Endothelial cell of umbilical vein (primary cell): ENCODE data around the gene TCF21. TPM values are rescaled to one million over a fixed set of nuclear protein-coding genes. Genes with fewer than 3 reads are reported as not detected.

ENCODE experiments used
- BruUV-seq: library from RNA; stranded (reverse); fragments of 400-500 nt; replicated peaks from 2 replicates; lab custom pipeline; 2021; lab: Mats Ljungman, UMichigan
- CTCF ChIA-PET: fragments of 300-600, 350-600 bp; sonication (Branson Sonifier 250); formaldehyde crosslinking; loops from one replicate; lab custom pipeline; 2021; ENCODE audit warnings: antibody characterized with exemption, inconsistent platforms; lab: Charles Lee
- POLR2A ChIA-PET: fragments of 300-600, 350-600 bp; sonication (Branson Sonifier 250); formaldehyde crosslinking; loops from one replicate; lab custom pipeline; 2021; ENCODE audit warnings: antibody characterized with exemption, inconsistent platforms; lab: Charles Lee
- DNase-seq: peaks from one replicate; pipeline ENCODE4 v3.0.0-alpha.2; 2011; ENCODE audit warnings: low read depth, low spot score
- FAIRE-seq: peaks from 2 replicates; lab custom pipeline; 2011; peaks lifted over from hg19 to GRCh38; lab: Jason Lieb, UNC
- H2AFZ ChIP-seq: 2 replicates; pipeline ENCODE4 v1.6.0; 2012; ENCODE audit warnings: low read depth, low read length, control low read depth, inconsistent platforms
- H3K27ac ChIP-seq: 2 replicates; pipeline ENCODE4 v1.5.1; 2011; ENCODE audit warnings: low read depth, mild to moderate bottlenecking, control low read depth, low read length, moderate library complexity; ENCODE audit not compliant: insufficient read depth
- H3K27me3 ChIP-seq, 2 experiments: 2 replicates each; pipeline versions ENCODE4 v1.6.0 to v1.6.1; 2011; ENCODE audit warnings: low read length in 2 of 2, mixed read lengths in 1 of 2; ENCODE audit not compliant: control insufficient read depth in 2 of 2, insufficient read depth in 2 of 2
- H3K36me3 ChIP-seq, 2 experiments: 2 replicates in 1 of 2; 3 replicates in 1 of 2; pipeline ENCODE4 v1.5.1; 2011; ENCODE audit warnings: low read length in 2 of 2, mild to moderate bottlenecking in 1 of 2, moderate library complexity in 1 of 2; ENCODE audit not compliant: control insufficient read depth in 2 of 2, insufficient read depth in 2 of 2; ENCODE audit errors: extremely low read depth in 1 of 2
- H3K4me1 ChIP-seq: 3 replicates; pipeline ENCODE4 v1.5.1; 2011; ENCODE audit warnings: mild to moderate bottlenecking, low read length; ENCODE audit not compliant: control insufficient read depth, insufficient read depth; ENCODE audit errors: extremely low read depth
- H3K4me2 ChIP-seq: 2 replicates; pipeline ENCODE4 v1.6.1; 2011; ENCODE audit warnings: low read length, control low read depth, mixed read lengths; ENCODE audit not compliant: insufficient read depth
- H3K4me3 ChIP-seq, 3 experiments: fragments of 200-600 bp in 1 of 3; sonication (generic), shearing (Covaris generic) in 1 of 3; replicated peaks in 1 of 3; 2 replicates each; pipeline ENCODE4 v1.5.1; 2011 to 2016; ENCODE audit warnings: control low read depth in 3 of 3, low read length in 3 of 3, mild to moderate bottlenecking in 2 of 3, inconsistent platforms in 1 of 3, low read depth in 1 of 3, moderate library complexity in 1 of 3; ENCODE audit not compliant: insufficient read depth in 1 of 3
- H3K79me2 ChIP-seq: 2 replicates; pipeline ENCODE4 v1.6.0; 2012; ENCODE audit warnings: low read length, inconsistent platforms; ENCODE audit not compliant: control insufficient read depth, insufficient read depth
- H3K9ac ChIP-seq: replicated peaks from 2 replicates; pipeline ENCODE3; 2011; ENCODE audit warnings: low read length, control low read depth; ENCODE audit not compliant: insufficient read depth; ENCODE audit errors: extremely low read depth
- H3K9me1 ChIP-seq: replicated peaks from 3 replicates; pipeline ENCODE4 v1.6.0; 2011; ENCODE audit warnings: mild to moderate bottlenecking, low read length; ENCODE audit not compliant: control insufficient read depth, insufficient read depth; ENCODE audit errors: extremely low read depth
- H3K9me3 ChIP-seq: replicated peaks from 2 replicates; pipeline ENCODE4 v1.5.1; 2012; ENCODE audit warnings: low read length, inconsistent platforms; ENCODE audit not compliant: control insufficient read depth, insufficient read depth
- H4K20me1 ChIP-seq: replicated peaks from 2 replicates; pipeline ENCODE3; 2011; ENCODE audit warnings: mild to moderate bottlenecking, low read length; ENCODE audit not compliant: control insufficient read depth, insufficient read depth; ENCODE audit errors: extremely low read depth
- EZH2 ChIP-seq: IDR thresholded peaks from 2 replicates; pipeline ENCODE4 v1.6.1; 2012; ENCODE audit warnings: borderline replicate concordance, low read depth, mild to moderate bottlenecking, moderate library complexity, low read length, inconsistent platforms; ENCODE audit not compliant: severe bottlenecking
- FOS ChIP-seq: IDR thresholded peaks from 2 replicates; pipeline ENCODE4 v1.6.1; 2011; ENCODE audit warnings: mild to moderate bottlenecking, low read length, moderate library complexity, borderline replicate concordance; ENCODE audit not compliant: insufficient read depth
- GATA2 ChIP-seq: IDR thresholded peaks from 2 replicates; pipeline ENCODE4 v1.7.0; 2011; ENCODE audit warnings: low read depth, mild to moderate bottlenecking, moderate library complexity, mixed read lengths, low read length; ENCODE audit not compliant: insufficient read length, insufficient read depth
- JUN ChIP-seq: IDR thresholded peaks from 2 replicates; pipeline ENCODE4 v1.6.1; 2011; ENCODE audit warnings: borderline replicate concordance, low read depth; ENCODE audit not compliant: insufficient read length, insufficient read depth
- MYC ChIP-seq: IDR thresholded peaks from one replicate; pipeline ENCODE4 v1.6.1; 2011; ENCODE audit warnings: mild to moderate bottlenecking, low read depth, low read length
- POLR2A ChIP-seq: IDR thresholded peaks from 2 replicates; pipeline ENCODE4 v1.6.1; 2012; ENCODE audit warnings: low read depth, mild to moderate bottlenecking, control low read depth, low read length
- POLR2AphosphoS5 ChIP-seq: IDR thresholded peaks from 2 replicates; pipeline ENCODE4 v1.6.1; 2012; ENCODE audit warnings: low read depth, mild to moderate bottlenecking, control low read depth, low read length, moderate library complexity; ENCODE audit not compliant: insufficient read depth
- dilution Hi-C: fragments of 300-500 bp; cut with MboI; formaldehyde crosslinking; loops from one replicate; pipeline ENCODE4 v1.15.0; 2019; ENCODE audit warnings: low sequenced_read_pairs; ENCODE audit not compliant: extremely low pct_ligation_motif_present
- intact Hi-C: fragments of 100-400 bp; cut with micrococcal nuclease; formaldehyde crosslinking; loops from one replicate; pipeline ENCODE4 v1.10.0; 2022
- polyA plus RNA-seq, 4 experiments: library from polyadenylated mRNA; depleted of rRNA in 3 of 4; stranded (reverse) in 3 of 4; unstranded in 1 of 4; fragments of >200 nt; gene quantifications; 2 replicates each; pipeline versions ENCODE4 v1.2.1 to v1.2.3, GENCODE V29; 2011 to 2012; ENCODE audit warnings: missing spikeins in 1 of 4
- total RNA-seq: library from RNA; stranded (reverse); gene quantifications from 2 replicates; pipeline ENCODE4 v1.2.3, GENCODE V29; 2021
- TF ChIP-seq, protein P1 (sequence below): IDR thresholded peaks from 2 replicates; pipeline ENCODE4 v1.6.1; 2011; ENCODE audit not compliant: insufficient read depth, insufficient read length

TCF21 gene
- total and polyA plus RNA-seq, 2 donors (not counting 3 experiments of a cell fraction or from before 2014, with no cell fraction given) = not detected

GRCh38 chr6:133887880-133888230 is 1.1 kb upstream of the TCF21 start:
- Histone ChIP-seq H3K27me3 (peaks cover 48 to 85% of the 10 kb centered on the region in 2 experiments), H3K4me3 (no peak overlapping the region), H3K27ac (no peak overlapping the region), H3K9me3 (no peaks in the 10 kb centered on the region), H2AFZ (no peak overlapping the region), H3K4me1 (no peaks in the 10 kb centered on the region), H3K79me2 (no peaks in the 10 kb centered on the region), H3K4me2 (no peak overlapping the region), H3K36me3 (no peaks in the 10 kb centered on the region), H3K9me1 (no peaks in the 10 kb centered on the region), H4K20me1 (no peaks in the 10 kb centered on the region), H3K9ac (no peak overlapping the region)
- dilution Hi-C loops (no loop called here), intact Hi-C loops (no loop called here)
- CTCF ChIA-PET = interaction anchor here (1.4 kb wide), 1 partner anchor 29 kb away, joined by 3 read pairs; no protein-coding TSS in a partner anchor
- no TSS peak for BruUV-seq
- POLR2A ChIA-PET = no interaction called here
- FAIRE-seq (no peak), DNase-seq (no peak)
- TF ChIP-seq FOS (no peak), POLR2A (no peak), GATA2 (no peak), JUN (no peak), POLR2AphosphoS5 (no peak), MYC (no peak), EZH2 (no peak)
- TF ChIP-seq, protein P1, sequence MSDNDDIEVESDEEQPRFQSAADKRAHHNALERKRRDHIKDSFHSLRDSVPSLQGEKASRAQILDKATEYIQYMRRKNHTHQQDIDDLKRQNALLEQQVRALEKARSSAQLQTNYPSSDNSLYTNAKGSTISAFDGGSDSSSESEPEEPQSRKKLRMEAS = no peak
